ENCODE data around the gene COL24A1. TPM values are rescaled to one million over a fixed set of nuclear protein-coding genes. Genes with fewer than 3 reads are reported as not detected.
"Not testable (repeated sequence)": the region's sequence is repeated elsewhere in the genome, so short reads cannot be mapped to it uniquely, and the experiment has no call there.

The COL24A1 gene
- total RNA-seq, 2 experiments from 2014 or later, result not detected

- ChIA-PET POLR2A (no interaction called here), CTCF (no interaction called here)
- Mint-ChIP-seq H3K27ac (no peak overlapping the region), H3K4me3 (no peak overlapping the region), H3K9me3 (no peaks in the 10 kb centered on the region), H3K4me1 (no peaks in the 10 kb centered on the region), H3K27me3 (no peaks in the 10 kb centered on the region), H3K36me3 (ENCODE audit: low read depth) (no peaks in the 10 kb centered on the region)
- no peak for DNase-seq
Measured at GRCh38 chr1:85818371-85818770, 338.2 kb downstream of the COL24A1 start.

- ChIA-PET CTCF (interaction anchor here (1.2 kb wide), 1 partner anchor 18 kb away, joined by 3 read pairs; no protein-coding TSS in a partner anchor), POLR2A (no interaction called here)
- no peak overlapping the region for H3K27ac Mint-ChIP-seq
- H3K36me3 Mint-ChIP-seq (ENCODE audit: low read depth), result no peaks in the 10 kb centered on the region
- H3K4me3 Mint-ChIP-seq, result no peak overlapping the region
- no peaks in the 10 kb centered on the region for H3K27me3 Mint-ChIP-seq
- no peak for DNase-seq
- H3K4me1 Mint-ChIP-seq, result no peaks in the 10 kb centered on the region
- no peaks in the 10 kb centered on the region for H3K9me3 Mint-ChIP-seq
Measured at GRCh38 chr1:85816606-85817005, 340.0 kb downstream of the COL24A1 start.

- Mint-ChIP-seq H3K36me3 (ENCODE audit: low read depth) (no peaks in the 10 kb centered on the region), H3K9me3 (no peaks in the 10 kb centered on the region)
- DNase-seq, result no peak
Measured at GRCh38 chr1:85815906-85816305, 340.7 kb downstream of the COL24A1 start.

GRCh38 chr1:85806236-85806965 lies 350.2 kb downstream of the COL24A1 start:
- ChIA-PET POLR2A (no interaction called here), CTCF (interaction anchor here (0.6 kb wide), 1 partner anchor 1931 kb away, joined by 4 read pairs; no protein-coding TSS in a partner anchor)
- no peak overlapping the region for H3K4me3 Mint-ChIP-seq
- no peak overlapping the region for H3K27ac Mint-ChIP-seq
- H3K9me3 Mint-ChIP-seq, result peaks cover 4% of the 10 kb centered on the region
- H3K36me3 Mint-ChIP-seq (ENCODE audit: low read depth), result no peaks in the 10 kb centered on the region
- no peak for DNase-seq
- H3K27me3 Mint-ChIP-seq, result no peaks in the 10 kb centered on the region
- H3K4me1 Mint-ChIP-seq, result no peaks in the 10 kb centered on the region

More at GRCh38 chr1:85815906-85816305, 340.7 kb downstream of the COL24A1 start:
- ChIA-PET CTCF (interaction anchor here (1.2 kb wide), 1 partner anchor 19 kb away, joined by 3 read pairs; no protein-coding TSS in a partner anchor), POLR2A (no interaction called here)
- H3K27me3 Mint-ChIP-seq, result no peaks in the 10 kb centered on the region
- no peak overlapping the region for H3K4me3 Mint-ChIP-seq
- H3K4me1 Mint-ChIP-seq, result no peaks in the 10 kb centered on the region
- no peak overlapping the region for H3K27ac Mint-ChIP-seq

- Mint-ChIP-seq H3K36me3 (ENCODE audit: low read depth) (no peaks in the 10 kb centered on the region), H3K4me1 (no peaks in the 10 kb centered on the region), H3K9me3 (no peaks in the 10 kb centered on the region), H3K27ac (no peak overlapping the region), H3K27me3 (no peaks in the 10 kb centered on the region), H3K4me3 (no peak overlapping the region)
- no peak for DNase-seq
- ChIA-PET CTCF (no interaction called here), POLR2A (no interaction called here)
Measured at GRCh38 chr1:85801520-85801919, 355.1 kb downstream of the COL24A1 start.

GRCh38 chr1:85799737-85800136 lies 356.8 kb downstream of the COL24A1 start:
- ChIA-PET POLR2A (no interaction called here), CTCF (no interaction called here)
- no peaks in the 10 kb centered on the region for H3K4me1 Mint-ChIP-seq
- H3K36me3 Mint-ChIP-seq (ENCODE audit: low read depth), result no peaks in the 10 kb centered on the region
- H3K27me3 Mint-ChIP-seq, result no peaks in the 10 kb centered on the region
- H3K27ac Mint-ChIP-seq, result no peak overlapping the region
- no peak overlapping the region for H3K4me3 Mint-ChIP-seq
- H3K9me3 Mint-ChIP-seq, result no peaks in the 10 kb centered on the region
- DNase-seq, result no peak

GRCh38 chr1:85798419-85798818 lies 358.2 kb downstream of the COL24A1 start:
- no peaks in the 10 kb centered on the region for H3K4me1 Mint-ChIP-seq
- H3K27me3 Mint-ChIP-seq, result no peaks in the 10 kb centered on the region
- no peaks in the 10 kb centered on the region for H3K9me3 Mint-ChIP-seq
- no peak overlapping the region for H3K4me3 Mint-ChIP-seq
- H3K36me3 Mint-ChIP-seq (ENCODE audit: low read depth), result no peaks in the 10 kb centered on the region
- H3K27ac Mint-ChIP-seq, result no peak overlapping the region
- no peak for DNase-seq
- POLR2A ChIA-PET, result no interaction called here
- CTCF ChIA-PET, result no interaction called here

GRCh38 chr1:85777021-85777420 lies 379.6 kb downstream of the COL24A1 start:
- H3K36me3 Mint-ChIP-seq (ENCODE audit: low read depth); H3K4me1 Mint-ChIP-seq; CTCF ChIA-PET; POLR2A ChIA-PET; H3K9me3 Mint-ChIP-seq; H3K27ac Mint-ChIP-seq; H3K27me3 Mint-ChIP-seq; DNase-seq; H3K4me3 Mint-ChIP-seq: not testable (repeated sequence)

GRCh38 chr1:85762804-85763203 lies 393.8 kb downstream of the COL24A1 start:
- DNase-seq, result no peak
- Mint-ChIP-seq H3K27ac (no peak overlapping the region), H3K4me3 (no peak overlapping the region), H3K9me3 (no peaks in the 10 kb centered on the region), H3K27me3 (no peaks in the 10 kb centered on the region), H3K4me1 (no peaks in the 10 kb centered on the region), H3K36me3 (ENCODE audit: low read depth) (no peaks in the 10 kb centered on the region)
- ChIA-PET POLR2A (no interaction called here), CTCF (no interaction called here)

GRCh38 chr1:85756864-85757263 lies 399.7 kb downstream of the COL24A1 start:
- POLR2A ChIA-PET, result no interaction called here
- no peak for DNase-seq
- Mint-ChIP-seq H3K4me3 (no peak overlapping the region), H3K4me1 (no peaks in the 10 kb centered on the region), H3K9me3 (no peaks in the 10 kb centered on the region), H3K27ac (no peak overlapping the region), H3K27me3 (no peaks in the 10 kb centered on the region), H3K36me3 (ENCODE audit: low read depth) (no peaks in the 10 kb centered on the region)
- CTCF ChIA-PET, result no interaction called here

GRCh38 chr1:85748120-85748519 lies 408.5 kb downstream of the COL24A1 start:
- Mint-ChIP-seq H3K9me3 (no peaks in the 10 kb centered on the region), H3K36me3 (ENCODE audit: low read depth) (no peaks in the 10 kb centered on the region), H3K4me1 (no peaks in the 10 kb centered on the region), H3K4me3 (no peak overlapping the region), H3K27ac (no peak overlapping the region), H3K27me3 (no peaks in the 10 kb centered on the region)
- no peak for DNase-seq
- ChIA-PET POLR2A (no interaction called here), CTCF (no interaction called here)

GRCh38 chr1:85746777-85747176 lies 409.8 kb downstream of the COL24A1 start:
- no peak for DNase-seq
- ChIA-PET POLR2A (no interaction called here), CTCF (no interaction called here)
- Mint-ChIP-seq H3K27me3 (peaks cover 1% of the 10 kb centered on the region), H3K4me3 (no peak overlapping the region), H3K4me1 (no peaks in the 10 kb centered on the region), H3K36me3 (ENCODE audit: low read depth) (no peaks in the 10 kb centered on the region), H3K27ac (no peak overlapping the region), H3K9me3 (no peaks in the 10 kb centered on the region)

GRCh38 chr1:85743814-85744213 lies 412.8 kb downstream of the COL24A1 start:
- Mint-ChIP-seq H3K4me1 (no peaks in the 10 kb centered on the region), H3K36me3 (ENCODE audit: low read depth) (no peaks in the 10 kb centered on the region), H3K9me3 (no peaks in the 10 kb centered on the region), H3K4me3 (no peak overlapping the region), H3K27ac (no peak overlapping the region), H3K27me3 (peaks cover 3% of the 10 kb centered on the region)
- CTCF ChIA-PET, result no interaction called here
- DNase-seq, result no peak
- POLR2A ChIA-PET, result no interaction called here

GRCh38 chr1:85734931-85735330 lies 421.6 kb downstream of the COL24A1 start:
- H3K27me3 Mint-ChIP-seq, result peaks cover 9% of the 10 kb centered on the region
- H3K27ac Mint-ChIP-seq, result no peak overlapping the region
- ChIA-PET POLR2A (no interaction called here), CTCF (no interaction called here)
- H3K36me3 Mint-ChIP-seq (ENCODE audit: low read depth), result no peaks in the 10 kb centered on the region
- no peaks in the 10 kb centered on the region for H3K4me1 Mint-ChIP-seq
- DNase-seq, result no peak
- H3K4me3 Mint-ChIP-seq, result no peak overlapping the region
- no peaks in the 10 kb centered on the region for H3K9me3 Mint-ChIP-seq
